Measurements from ENCODE around the gene CHRM1. TPM values are rescaled to one million over a fixed set of nuclear protein-coding genes. Genes with fewer than 3 reads are reported as not detected.

Gene CHRM1
- total RNA-seq, 2 donors from 2014 or later = not detected

DNA sequence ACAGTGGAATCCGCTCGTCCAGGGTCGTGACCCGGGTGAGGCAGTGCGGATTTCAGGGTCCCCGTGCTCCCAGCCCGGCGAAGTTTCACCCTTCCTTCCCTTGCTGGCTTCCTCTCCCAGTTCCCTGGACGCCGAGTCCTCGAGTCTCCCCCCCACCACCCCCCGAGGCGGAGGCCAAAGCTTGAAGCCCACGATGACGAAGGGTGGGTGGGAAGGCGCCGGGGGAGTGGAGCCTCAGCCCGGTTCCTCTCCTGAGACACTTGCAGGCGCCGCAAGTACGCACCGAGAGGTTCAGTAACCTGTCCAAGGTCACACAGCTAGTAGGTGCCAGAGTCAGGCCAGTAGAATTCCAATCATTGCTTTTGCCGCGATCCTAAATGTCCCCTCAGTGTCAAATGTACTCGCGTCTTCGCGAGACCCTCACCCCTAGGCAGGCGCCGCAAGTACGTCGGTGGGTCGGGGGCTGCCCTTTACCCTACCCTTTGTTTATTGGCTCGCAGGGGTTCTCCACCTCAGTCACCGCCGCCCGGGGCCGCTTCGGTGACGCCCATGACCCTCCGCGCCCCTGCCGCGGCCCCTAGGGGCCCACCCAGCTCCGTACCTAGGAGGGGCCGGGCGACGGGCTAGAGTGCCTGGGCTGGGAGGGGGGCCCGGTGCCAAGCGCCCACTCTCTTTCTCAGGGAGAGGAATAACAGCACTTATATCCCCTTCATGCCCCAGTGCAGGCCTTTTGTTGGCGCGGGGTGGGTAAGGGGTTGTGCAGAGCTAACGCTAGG, 5.7 kb upstream of the CHRM1 start:
- H3K4me3 ChIP-seq (ENCODE audit: low read length) = peak overlapping the region; percentile 77

DNA sequence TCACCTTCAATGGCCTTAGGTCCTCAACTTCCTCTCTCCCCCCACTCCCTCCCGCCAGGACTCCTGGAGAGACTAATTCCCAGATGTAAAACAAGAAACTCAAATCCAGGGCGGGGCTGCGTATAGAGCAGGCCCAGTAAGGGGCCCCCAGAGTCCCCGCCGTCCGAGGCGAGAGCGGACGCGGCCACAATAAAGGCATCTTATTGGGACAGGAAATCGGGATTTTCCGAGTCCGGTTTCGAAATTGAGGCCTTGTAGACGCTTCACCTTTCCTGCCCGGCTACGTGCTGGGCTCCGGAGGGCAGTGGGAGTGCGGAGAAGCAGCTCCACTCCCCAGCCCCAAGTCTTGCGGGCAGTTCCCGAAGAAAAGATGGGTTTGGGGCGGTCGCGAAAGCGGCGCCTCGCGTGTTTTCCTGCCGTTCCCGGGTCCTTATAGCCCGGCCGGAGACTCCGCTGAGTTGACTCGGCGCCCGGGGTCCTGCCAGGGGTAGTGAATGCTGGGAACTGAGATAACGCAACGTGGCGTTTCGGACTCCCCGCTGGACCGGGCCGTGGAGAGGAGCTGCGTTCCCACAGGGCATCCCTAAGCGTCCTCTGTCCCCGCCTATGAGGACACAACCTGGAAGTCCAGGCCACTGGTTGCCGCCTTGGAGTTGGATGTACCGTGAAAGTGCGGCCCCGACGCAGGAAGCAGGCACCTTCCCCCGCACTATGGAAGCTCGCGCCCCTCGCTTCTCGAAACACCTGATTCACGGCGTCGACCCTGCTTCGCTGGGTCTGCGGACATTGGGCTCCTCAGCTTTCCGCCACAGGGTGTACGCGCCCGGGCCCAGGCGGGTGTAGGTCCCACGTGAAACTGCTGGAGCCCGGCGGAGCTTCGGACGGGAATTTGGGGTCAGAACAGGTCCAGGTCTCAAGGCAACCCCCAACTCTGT, 4.8 kb upstream of the CHRM1 start:
- H3K36me3 ChIP-seq (ENCODE audit: control insufficient read depth, insufficient read depth, low read length) = no peaks in the 10 kb centered on the region
- 2 to 6% methylated on average over 35 to 71 of the region's 71 CpGs for WGBS, 2 experiments (ENCODE audit: insufficient coverage in 1 of 2, insufficient read length in 1 of 2)
- DNase-seq = peak; percentile 77
- Mint-ChIP-seq H3K9me3 (no peaks in the 10 kb centered on the region), H3K36me3 (ENCODE audit: low read depth) (no peaks in the 10 kb centered on the region), H3K4me1 (peaks cover 19% of the 10 kb centered on the region), H3K27ac (no peak overlapping the region), H3K27me3 (ENCODE audit: insufficient read depth) (peaks cover 89% of the 10 kb centered on the region), H3K4me3 (peak overlapping the region; percentile 57)
- peaks cover 4% of the 10 kb centered on the region for H3K4me1 ChIP-seq (ENCODE audit: control insufficient read depth, insufficient read depth, low read length)
- peaks cover 78% of the 10 kb centered on the region for H3K27me3 ChIP-seq (ENCODE audit: control insufficient read depth, insufficient read depth, low read length, poor library complexity, severe bottlenecking)
- H3K4me3 ChIP-seq (ENCODE audit: low read length) = peak overlapping the region; percentile 77
- no peak overlapping the region for H3K9ac ChIP-seq (ENCODE audit: extremely low read depth, low read length, poor library complexity, severe bottlenecking)
- no peak overlapping the region for H3K27ac ChIP-seq (ENCODE audit: low read depth, low read length)
- no peaks in the 10 kb centered on the region for H3K9me3 ChIP-seq (ENCODE audit: control insufficient read depth, low read length)
- TF ChIP-seq, protein P1, sequence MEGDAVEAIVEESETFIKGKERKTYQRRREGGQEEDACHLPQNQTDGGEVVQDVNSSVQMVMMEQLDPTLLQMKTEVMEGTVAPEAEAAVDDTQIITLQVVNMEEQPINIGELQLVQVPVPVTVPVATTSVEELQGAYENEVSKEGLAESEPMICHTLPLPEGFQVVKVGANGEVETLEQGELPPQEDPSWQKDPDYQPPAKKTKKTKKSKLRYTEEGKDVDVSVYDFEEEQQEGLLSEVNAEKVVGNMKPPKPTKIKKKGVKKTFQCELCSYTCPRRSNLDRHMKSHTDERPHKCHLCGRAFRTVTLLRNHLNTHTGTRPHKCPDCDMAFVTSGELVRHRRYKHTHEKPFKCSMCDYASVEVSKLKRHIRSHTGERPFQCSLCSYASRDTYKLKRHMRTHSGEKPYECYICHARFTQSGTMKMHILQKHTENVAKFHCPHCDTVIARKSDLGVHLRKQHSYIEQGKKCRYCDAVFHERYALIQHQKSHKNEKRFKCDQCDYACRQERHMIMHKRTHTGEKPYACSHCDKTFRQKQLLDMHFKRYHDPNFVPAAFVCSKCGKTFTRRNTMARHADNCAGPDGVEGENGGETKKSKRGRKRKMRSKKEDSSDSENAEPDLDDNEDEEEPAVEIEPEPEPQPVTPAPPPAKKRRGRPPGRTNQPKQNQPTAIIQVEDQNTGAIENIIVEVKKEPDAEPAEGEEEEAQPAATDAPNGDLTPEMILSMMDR (conservative IDR thresholded peaks at IDR 0.05) = no peak

More for the DNA sequence above, 5.7 kb upstream of the CHRM1 start:
- peak; percentile 62 for DNase-seq
- peak overlapping the region; percentile 57 for H3K4me3 Mint-ChIP-seq
- Histone ChIP-seq H3K27me3 (ENCODE audit: control insufficient read depth, insufficient read depth, low read length, poor library complexity, severe bottlenecking) (peaks cover 77% of the 10 kb centered on the region), H3K36me3 (ENCODE audit: control insufficient read depth, insufficient read depth, low read length) (no peaks in the 10 kb centered on the region), H3K4me1 (ENCODE audit: control insufficient read depth, insufficient read depth, low read length) (peaks cover 4% of the 10 kb centered on the region), H3K9ac (ENCODE audit: extremely low read depth, low read length, poor library complexity, severe bottlenecking) (no peak overlapping the region), H3K27ac (ENCODE audit: low read depth, low read length) (no peak overlapping the region), H3K9me3 (ENCODE audit: control insufficient read depth, low read length) (no peaks in the 10 kb centered on the region)
- no peaks in the 10 kb centered on the region for H3K9me3 Mint-ChIP-seq
- peaks cover 25% of the 10 kb centered on the region for H3K4me1 Mint-ChIP-seq
- H3K27ac Mint-ChIP-seq = no peak overlapping the region
- TF ChIP-seq, protein P1 (conservative IDR thresholded peaks at IDR 0.05) = no peak
- peaks cover 82% of the 10 kb centered on the region for H3K27me3 Mint-ChIP-seq (ENCODE audit: insufficient read depth)
- WGBS, 2 experiments (ENCODE audit: insufficient coverage in 1 of 2, insufficient read length in 1 of 2) = 12% methylated on average over 20 to 51 of the region's 53 CpGs
- no peaks in the 10 kb centered on the region for H3K36me3 Mint-ChIP-seq (ENCODE audit: low read depth)

- H3K9me3 Mint-ChIP-seq = no peaks in the 10 kb centered on the region
- no peaks in the 10 kb centered on the region for H3K36me3 ChIP-seq (ENCODE audit: control insufficient read depth, insufficient read depth, low read length)
- no peak overlapping the region for H3K9ac ChIP-seq (ENCODE audit: extremely low read depth, low read length, poor library complexity, severe bottlenecking)
- H3K36me3 Mint-ChIP-seq (ENCODE audit: low read depth) = no peaks in the 10 kb centered on the region
- H3K4me1 Mint-ChIP-seq = peaks cover 19% of the 10 kb centered on the region
- no peak overlapping the region for H3K27ac ChIP-seq (ENCODE audit: low read depth, low read length)
- DNase-seq = peak; percentile 88
- H3K4me3 Mint-ChIP-seq = peak overlapping the region; percentile 57
- H3K4me1 ChIP-seq (ENCODE audit: control insufficient read depth, insufficient read depth, low read length) = peaks cover 4% of the 10 kb centered on the region
- H3K27ac Mint-ChIP-seq = no peak overlapping the region
- H3K9me3 ChIP-seq (ENCODE audit: control insufficient read depth, low read length) = no peaks in the 10 kb centered on the region
- TF ChIP-seq, protein P1 (conservative IDR thresholded peaks at IDR 0.05) = no peak
- WGBS, 2 experiments (ENCODE audit: insufficient coverage in 1 of 2, insufficient read length in 1 of 2) = 18 to 26% methylated on average over 8 to 14 of the region's 14 CpGs
- H3K4me3 ChIP-seq (ENCODE audit: low read length) = peak overlapping the region; percentile 77
- H3K27me3 Mint-ChIP-seq (ENCODE audit: insufficient read depth) = peaks cover 91% of the 10 kb centered on the region
- peaks cover 78% of the 10 kb centered on the region for H3K27me3 ChIP-seq (ENCODE audit: control insufficient read depth, insufficient read depth, low read length, poor library complexity, severe bottlenecking)
Observed at GRCh38 chr11:62925308-62925707, 4.1 kb upstream of the CHRM1 start.

Data from endodermal cell (in vitro differentiated cells).